Skin epidermis (tissue), 12 donors: ENCODE results near the gene IDH3G.

Experiments
- H3K27ac ChIP-seq, 21 experiments: fragments of 200-600 bp; sonication (generic) in 11 of 21; one replicate each; pipeline ENCODE4 v1.5.0; 2020; ENCODE audit warnings: mild to moderate bottlenecking in 3 of 21, inconsistent platforms in 2 of 21, moderate library complexity in 2 of 21
- H3K4me3 ChIP-seq, 7 experiments: fragments of 200-600 bp; sonication (generic) in 2 of 7; one replicate each; pipeline ENCODE4 v1.5.0; 2020; ENCODE audit warnings: inconsistent platforms in 2 of 7, mild to moderate bottlenecking in 2 of 7, moderate library complexity in 1 of 7

Gene IDH3G

GRCh38 chrX:153794018-153794896 lies at the start of gene IDH3G, which contains the start of gene SSR4:
Gene IDH3G, minus strand, starts transcription at chrX:153794375. Its CDS starts 49 bp downstream, at chrX:153794326.
Gene SSR4, plus strand, starts transcription at chrX:153794668. Its CDS starts 20 bp downstream, at chrX:153794688.
- peak within 1 kb of the TSS; percentile 26 to 99 (median 93) for H3K27ac ChIP-seq
- H3K4me3 ChIP-seq: peak within 1 kb of the TSS; percentile 59 to 80 (median 66)

GRCh38 chrX:153836921-153837320 lies 42.7 kb upstream of the IDH3G start:
- Histone ChIP-seq H3K4me3 (no peak overlapping the region), H3K27ac (no peak overlapping the region)

DNA sequence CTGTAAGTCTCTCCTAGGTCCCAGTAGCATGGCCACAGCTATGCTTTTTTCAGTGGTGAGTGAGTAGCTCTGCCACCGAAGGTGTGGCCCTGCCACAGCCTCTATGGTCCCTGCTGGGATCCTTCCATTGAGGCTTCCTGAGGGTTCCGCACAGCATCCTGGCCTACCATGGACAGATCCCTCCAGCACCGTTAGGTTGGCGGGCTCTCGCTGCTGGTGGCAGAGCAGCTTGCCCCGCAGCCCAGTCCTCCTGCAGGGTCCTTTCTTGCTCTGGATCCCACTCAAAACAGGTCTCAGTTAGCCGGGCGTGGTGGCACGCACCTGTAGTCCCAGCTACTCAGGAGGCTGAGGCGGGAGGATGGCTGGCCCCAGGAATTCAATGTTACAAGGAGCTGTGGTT lies 38.6 kb upstream of the IDH3G start:
- H3K4me3 ChIP-seq: no peak overlapping the region
- H3K27ac ChIP-seq: no peak overlapping the region

- Histone ChIP-seq H3K27ac (no peak overlapping the region), H3K4me3 (no peak overlapping the region)
Observed at GRCh38 chrX:153831429-153832150, 37.4 kb upstream of the IDH3G start.

- Histone ChIP-seq H3K27ac (no peak overlapping the region), H3K4me3 (peak overlapping the region in 2 of 7 experiments; percentile 18 to 31)
Observed at GRCh38 chrX:153830640-153831428, 36.7 kb upstream of the IDH3G start.

DNA sequence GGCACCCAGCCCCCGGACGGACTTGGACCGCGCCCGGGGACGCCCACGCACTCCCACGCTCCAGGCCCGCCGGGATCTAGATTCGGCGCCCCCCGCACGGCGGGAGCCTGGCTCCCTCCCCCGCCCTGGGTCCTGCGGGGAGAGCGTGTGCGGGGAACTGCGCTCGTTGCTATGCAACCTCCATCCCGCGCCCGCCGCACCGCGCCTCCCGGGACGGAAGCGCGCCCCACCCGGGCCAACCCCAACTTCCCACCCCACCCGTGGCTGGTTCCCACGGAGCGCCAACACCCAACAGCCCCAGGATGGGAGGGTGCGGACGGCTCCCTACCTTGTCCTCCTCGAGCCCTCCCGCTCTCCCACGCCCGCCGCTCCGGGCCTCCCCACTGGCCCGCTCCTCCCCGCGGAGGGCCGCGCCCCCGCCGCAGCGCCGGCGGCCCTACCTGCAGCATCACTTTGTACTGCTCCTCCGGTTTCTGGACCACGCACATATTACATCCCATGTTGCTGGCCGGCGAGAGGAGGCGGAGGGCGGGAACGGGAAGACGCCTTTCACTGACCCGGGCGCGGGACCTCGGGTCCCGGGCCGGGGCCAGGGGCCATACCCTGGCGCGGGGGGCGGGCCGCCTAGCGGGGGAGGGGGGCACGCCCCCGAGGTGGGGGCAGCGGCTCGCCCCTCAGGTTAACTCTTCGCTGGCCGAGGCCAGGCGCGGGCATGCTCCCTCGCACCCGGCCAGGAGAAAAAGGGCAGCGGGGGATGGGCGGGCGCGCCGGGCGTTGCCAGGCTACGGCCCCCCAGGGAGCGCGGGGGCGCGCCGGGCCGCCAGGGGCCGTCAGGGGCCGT lies 35.8 kb upstream of the IDH3G start, which contains the start of gene PDZD4:
Gene PDZD4 (minus strand): TSS at position 746 of the 841 bp plus-strand sequence. CDS start 246 bp downstream, at position 500.
- peak within 1 kb of the TSS in 6 of 7 experiments; percentile 18 to 37 (median 20) for H3K4me3 ChIP-seq
- no peak within 1 kb of the TSS for H3K27ac ChIP-seq

DNA sequence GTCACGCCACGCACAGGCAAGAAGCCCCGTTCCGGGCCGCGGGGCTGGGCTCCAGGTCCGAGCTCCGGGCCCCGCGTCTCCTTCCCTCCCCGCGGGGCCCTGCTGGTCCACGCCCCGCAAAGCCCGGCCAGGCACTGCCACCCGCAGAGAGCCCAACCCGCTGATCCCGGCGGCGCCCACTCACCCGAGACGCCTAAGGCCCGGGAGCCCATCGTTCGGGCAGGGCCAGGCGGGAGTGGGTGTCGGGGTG lies 35.3 kb upstream of the IDH3G start:
- Histone ChIP-seq H3K27ac (no peak overlapping the region), H3K4me3 (peak overlapping the region in 6 of 7 experiments; percentile 18 to 37 (median 20))

GRCh38 chrX:153828723-153829548 lies 34.8 kb upstream of the IDH3G start:
- H3K27ac ChIP-seq: no peak overlapping the region
- peak overlapping the region in 5 of 7 experiments; percentile 18 to 37 (median 21) for H3K4me3 ChIP-seq

- no peak overlapping the region for H3K27ac ChIP-seq
- no peak overlapping the region for H3K4me3 ChIP-seq
Observed at GRCh38 chrX:153828308-153828707, 34.1 kb upstream of the IDH3G start.

DNA sequence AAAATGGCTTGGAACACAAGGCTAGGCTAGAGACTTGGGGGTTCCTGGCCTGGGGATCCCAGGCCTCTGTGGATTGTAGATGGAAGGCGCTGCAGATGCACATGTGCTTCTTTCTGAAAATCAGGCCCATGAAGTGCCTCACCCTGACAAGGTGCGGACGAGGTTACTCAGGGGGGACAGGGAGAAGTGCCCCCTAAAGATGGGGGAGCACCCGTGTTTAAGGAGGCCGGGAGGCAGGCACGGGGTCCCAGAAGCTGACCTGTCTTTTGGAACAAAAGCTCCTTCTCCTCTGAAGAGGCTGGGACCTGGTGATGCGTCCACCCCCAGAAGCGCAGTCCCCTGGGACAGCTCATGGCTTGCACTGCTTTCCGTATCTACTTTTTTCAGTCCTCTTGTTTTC lies 33.7 kb upstream of the IDH3G start:
- no peak overlapping the region for H3K4me3 ChIP-seq

GRCh38 chrX:153827016-153827415 lies 32.8 kb upstream of the IDH3G start:
- no peak overlapping the region for H3K27ac ChIP-seq

More for the DNA sequence above, 33.7 kb upstream of the IDH3G start:
- no peak overlapping the region for H3K27ac ChIP-seq

GRCh38 chrX:153825042-153825441 lies 30.9 kb upstream of the IDH3G start:
- Histone ChIP-seq H3K27ac (no peak overlapping the region), H3K4me3 (no peak overlapping the region)

More at GRCh38 chrX:153827016-153827415, 32.8 kb upstream of the IDH3G start:
- no peak overlapping the region for H3K4me3 ChIP-seq

GRCh38 chrX:153824348-153824747 lies 30.2 kb upstream of the IDH3G start:
- Histone ChIP-seq H3K27ac (no peak overlapping the region), H3K4me3 (no peak overlapping the region)

- Histone ChIP-seq H3K4me3 (no peak overlapping the region), H3K27ac (no peak overlapping the region)
Observed at GRCh38 chrX:153821066-153821465, 26.9 kb upstream of the IDH3G start.

- Histone ChIP-seq H3K27ac (no peak overlapping the region), H3K4me3 (no peak overlapping the region)
Observed at GRCh38 chrX:153820601-153821000, 26.4 kb upstream of the IDH3G start.

DNA sequence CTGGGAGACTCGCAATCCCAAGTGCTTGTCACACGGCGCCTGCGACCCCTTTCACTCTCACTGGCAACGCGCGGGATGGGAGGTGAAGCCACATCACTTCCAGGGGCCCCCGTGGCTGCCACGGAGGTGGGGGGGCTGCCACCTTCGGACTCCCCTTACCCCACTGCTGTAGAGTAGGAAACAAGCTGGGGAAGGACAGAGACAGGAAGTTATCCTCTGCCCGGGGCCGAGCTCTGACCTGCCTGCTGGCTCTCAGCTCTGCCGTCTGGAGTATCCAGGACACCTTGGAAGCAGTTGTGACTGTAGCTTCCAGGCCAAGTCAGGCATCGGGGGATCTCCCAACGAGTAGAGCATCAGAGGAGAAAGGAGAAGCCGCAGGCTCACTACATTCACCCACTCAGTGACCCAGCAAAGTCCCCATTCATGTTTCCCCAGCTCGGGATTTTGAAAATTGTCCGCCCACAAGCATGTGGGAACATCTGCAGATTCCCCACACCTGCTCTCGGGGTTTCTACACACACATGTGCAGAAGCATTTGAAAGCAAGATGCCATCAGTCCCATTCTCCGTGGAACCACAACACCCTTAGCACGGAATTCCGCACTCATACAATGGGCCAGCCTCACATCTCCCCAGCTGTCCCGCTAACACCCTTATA lies 25.3 kb upstream of the IDH3G start:
- Histone ChIP-seq H3K4me3 (peak overlapping the region; percentile 1 to 36 (median 20)), H3K27ac (peak overlapping the region in 1 of 21 experiments; percentile 37)

- Histone ChIP-seq H3K27ac (peak overlapping the region in 2 of 21 experiments; percentile 37 to 42), H3K4me3 (peak overlapping the region; percentile 1 to 36 (median 20))
Observed at GRCh38 chrX:153818571-153819383, 24.6 kb upstream of the IDH3G start.
